ENCODE data around the gene MOB3B. TPM values are rescaled to one million over a fixed set of nuclear protein-coding genes. Genes with fewer than 3 reads are reported as not detected.

MOB3B gene
- polyA plus RNA-seq, 1 of the 3 experiments (the other 2 are of a cell fraction), result 0.90 TPM

- ChIA-PET POLR2A (no interaction called here), CTCF (no interaction called here)
- Histone ChIP-seq H3K9ac (no peak overlapping the region), H3K27me3 (ENCODE audit: insufficient read depth) (no peaks in the 10 kb centered on the region), H3K4me3 (ENCODE audit: low read depth in 2 of 2, low read length in 1 of 2) (no peak overlapping the region), H3F3A (replicated peaks; ENCODE audit: insufficient read depth) (no peaks in the 10 kb centered on the region), H4K20me1 (ENCODE audit: insufficient read depth) (no peaks in the 10 kb centered on the region), H3K4me2 (no peak overlapping the region), H2AFZ (ENCODE audit: low read depth) (no peak overlapping the region), H3K4me1 (ENCODE audit: control insufficient read depth in 1 of 2, insufficient read depth in 2 of 2, low read depth in 1 of 2, low read length in 1 of 2) (peaks cover 1 to 42% of the 10 kb centered on the region in 2 experiments; a peak in 2 of 4 replicates), H3K9me3 (no peaks in the 10 kb centered on the region), H3K9me2 (no peaks in the 10 kb centered on the region), H3K79me2 (ENCODE audit: insufficient read depth) (no peaks in the 10 kb centered on the region), H3K36me3 (replicated peaks in 1 of 2; ENCODE audit: control insufficient read depth in 1 of 2, insufficient read depth in 2 of 2, low read length in 1 of 2) (no peaks in the 10 kb centered on the region), H3K27ac (ENCODE audit: low read depth in 2 of 2, low read length in 1 of 2) (peak overlapping the region in 1 of 2 experiments; percentile 43; a peak in 2 of 4 replicates)
- no peak for DNase-seq
- whole genome bisulfite sequencing (ENCODE audit: low lambda C conversion rate), result 85% methylated on average over 1 of the region's 1 CpG
- TF ChIP-seq, protein P1, sequence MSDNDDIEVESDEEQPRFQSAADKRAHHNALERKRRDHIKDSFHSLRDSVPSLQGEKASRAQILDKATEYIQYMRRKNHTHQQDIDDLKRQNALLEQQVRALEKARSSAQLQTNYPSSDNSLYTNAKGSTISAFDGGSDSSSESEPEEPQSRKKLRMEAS (IDR thresholded peaks at IDR 0.05; ENCODE audit: low read depth), result no peak
- TF ChIP-seq CTCF (IDR thresholded peaks at IDR 0.05), result no peak
Observed at GRCh38 chr9:27349698-27350080, 179.9 kb downstream of the MOB3B start.

DNA sequence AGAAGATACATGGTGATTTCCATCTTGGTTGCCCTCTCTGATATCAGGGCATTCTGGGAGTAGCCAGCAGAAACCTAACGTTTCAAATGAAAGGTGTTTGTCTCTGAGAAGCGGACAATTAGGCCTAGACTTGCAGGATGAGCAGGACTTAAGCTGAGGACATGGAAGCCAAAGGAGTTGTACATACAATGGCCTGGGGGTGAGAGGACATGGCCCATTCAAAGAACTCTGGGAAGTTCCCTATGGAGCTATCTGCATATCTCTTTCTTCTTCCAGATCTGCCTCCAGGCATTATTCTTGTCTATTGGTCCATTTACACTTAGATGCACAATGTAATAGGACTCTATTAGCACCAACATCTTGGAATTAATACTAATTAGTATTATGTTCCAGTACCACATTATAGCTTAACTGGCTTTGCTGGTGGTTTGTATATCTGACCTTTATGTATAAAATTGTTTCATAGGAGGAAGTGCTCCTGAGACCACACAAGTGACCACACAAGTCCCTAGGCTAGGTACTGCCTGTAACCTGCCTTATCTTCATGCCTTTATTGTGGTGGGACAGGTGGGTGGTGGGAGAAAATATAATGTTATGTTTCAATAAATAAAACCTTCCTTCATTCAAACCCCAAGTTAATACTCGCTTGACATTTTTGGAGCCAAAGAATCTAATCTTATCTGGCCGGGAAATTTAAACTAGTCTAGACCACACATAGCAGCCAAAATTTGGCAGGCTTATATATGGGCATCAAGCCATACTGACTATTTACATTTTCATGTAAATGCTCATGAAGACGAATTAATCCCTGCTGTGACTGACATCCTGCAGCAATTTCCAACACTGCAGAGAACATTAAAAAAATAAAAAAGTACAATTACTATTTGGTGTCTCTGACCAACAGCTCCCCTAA is 180.6 kb downstream of the MOB3B start:
- H3K27ac ChIP-seq (ENCODE audit: low read depth in 2 of 2, low read length in 1 of 2), result peak overlapping the region in 1 of 2 experiments; percentile 43; a peak in 2 of 4 replicates
- no peaks in the 10 kb centered on the region for H3K27me3 ChIP-seq (ENCODE audit: insufficient read depth)
- no peaks in the 10 kb centered on the region for H3K9me3 ChIP-seq
- H3K9ac ChIP-seq, result no peak overlapping the region
- H3K79me2 ChIP-seq (ENCODE audit: insufficient read depth), result no peaks in the 10 kb centered on the region
- no peaks in the 10 kb centered on the region for H3K36me3 ChIP-seq (replicated peaks in 1 of 2; ENCODE audit: control insufficient read depth in 1 of 2, insufficient read depth in 2 of 2, low read length in 1 of 2)
- no peak overlapping the region for H3K4me2 ChIP-seq
- no peak for DNase-seq
- TF ChIP-seq REST (IDR thresholded peaks at IDR 0.05; ENCODE audit: low read depth, low read length) (no peak), RCOR1 (IDR thresholded peaks at IDR 0.05; ENCODE audit: low read length) (no peak), EZH2phosphoT487 (IDR thresholded peaks at IDR 0.05; ENCODE audit: borderline replicate concordance, low read depth) (no peak), MEF2A (IDR thresholded peaks at IDR 0.05; ENCODE audit: borderline replicate concordance, low read depth) (no peak), CHD2 (IDR thresholded peaks at IDR 0.05; ENCODE audit: low read length, partially characterized antibody) (no peak), IRF3 (IDR thresholded peaks at IDR 0.05; ENCODE audit: low read depth, low read length) (no peak), RXRA (IDR thresholded peaks at IDR 0.05; ENCODE audit: borderline replicate concordance, low read depth) (no peak), GABPA (IDR thresholded peaks at IDR 0.05; ENCODE audit: low read depth) (no peak), FOXM1 (IDR thresholded peaks at IDR 0.05; ENCODE audit: low read depth) (no peak), POLR2AphosphoS5 (IDR thresholded peaks at IDR 0.05; ENCODE audit: low read depth, low read length) (no peak), YY1 (IDR thresholded peaks at IDR 0.05; ENCODE audit: low read depth) (no peak), SMC3 (IDR thresholded peaks at IDR 0.05; ENCODE audit: low read depth, low read length) (no peak), FOXJ3 (CRISPR knock-in tag; IDR thresholded peaks at IDR 0.05) (no peak)
- WGBS (ENCODE audit: low lambda C conversion rate), result 69% methylated on average over 5 of the region's 5 CpGs
- CTCF ChIA-PET, result no interaction called here
- no peaks in the 10 kb centered on the region for H4K20me1 ChIP-seq (ENCODE audit: insufficient read depth)
- H3K4me1 ChIP-seq (ENCODE audit: control insufficient read depth in 1 of 2, insufficient read depth in 2 of 2, low read depth in 1 of 2, low read length in 1 of 2), result peaks cover 0 to 36% of the 10 kb centered on the region in 2 experiments; a peak in 2 of 4 replicates
- no peaks in the 10 kb centered on the region for H3K9me2 ChIP-seq
- POLR2A ChIA-PET, result no interaction called here
- H3F3A ChIP-seq (replicated peaks; ENCODE audit: insufficient read depth), result no peaks in the 10 kb centered on the region
- H2AFZ ChIP-seq (ENCODE audit: low read depth), result no peak overlapping the region
- no peak overlapping the region for H3K4me3 ChIP-seq (ENCODE audit: low read depth in 2 of 2, low read length in 1 of 2)
